OCI-LY3 (cell line): ENCODE results near the gene NR3C1.

Experiments
- CTCF ChIP-seq: fragments of 200-600, 300-600 bp; sonication (generic); IDR thresholded peaks from 2 replicates; pipeline ENCODE4 v1.5.1; 2014; ENCODE audit warnings: antibody characterized with exemption, low read length, low read depth
- EZH2phosphoT487 ChIP-seq: fragments of 200-600 bp; shearing (Covaris generic); IDR thresholded peaks from 2 replicates; pipeline ENCODE4 v1.6.1; 2018; ENCODE audit warnings: antibody characterized with exemption, mixed run types, low read depth

- no peak for TF ChIP-seq CTCF
- TF ChIP-seq EZH2phosphoT487 = no peak
These were observed 157.4 kb downstream of the NR3C1 start for GRCh38 chr5:143245929-143246561.
